Middle frontal gyrus (tissue), 1 donor: ENCODE results near the gene SIVA1.

Experiments
- DNase-seq: peaks from one replicate; pipeline ENCODE4 v3.0.0-alpha.2; 2015; ENCODE audit warnings: low spot score; ENCODE audit errors: extremely low spot score

SIVA1 gene

DNA sequence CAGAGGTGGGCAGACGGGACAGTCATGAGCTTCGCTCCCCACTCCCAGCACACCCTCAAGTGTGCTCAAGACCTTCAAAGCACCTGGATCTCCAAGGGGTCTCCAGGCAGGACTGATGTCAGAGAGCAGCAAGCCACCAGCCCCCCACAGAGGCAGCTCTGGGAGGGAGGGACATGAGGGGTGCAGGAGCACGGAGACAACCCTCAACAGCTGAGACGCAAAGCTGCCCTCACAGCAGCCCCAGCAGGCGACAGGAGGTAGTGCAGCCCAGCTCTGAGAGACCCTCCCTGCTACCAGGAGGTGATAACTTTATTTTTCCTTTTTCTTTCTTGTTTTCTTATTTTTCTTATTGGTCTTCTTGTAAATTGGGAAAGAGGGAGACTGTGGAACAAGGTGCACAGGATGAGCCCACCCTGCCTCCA lies 17.9 kb downstream of the SIVA1 start:
- DNase-seq, result no peak

DNA sequence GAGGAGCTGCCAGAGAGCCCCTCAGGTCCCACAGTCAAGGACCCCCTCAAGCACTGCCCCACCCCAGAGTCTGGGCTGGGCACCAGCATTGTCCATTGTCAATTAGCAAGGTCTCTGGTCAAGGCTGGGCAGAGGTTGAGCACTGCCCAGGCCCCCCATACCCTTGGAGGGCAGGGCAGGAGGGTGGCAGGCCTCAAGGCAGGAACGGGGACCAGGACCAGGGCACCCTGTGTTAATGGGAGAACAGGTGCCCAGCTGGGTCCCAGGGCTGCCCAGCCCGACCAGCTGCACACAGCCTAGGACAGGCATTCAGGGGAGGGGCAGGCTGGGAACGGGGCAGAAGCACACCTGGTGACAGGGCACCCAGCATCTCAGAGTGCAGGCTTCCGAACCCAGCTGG lies 18.4 kb downstream of the SIVA1 start:
- no peak for DNase-seq

DNA sequence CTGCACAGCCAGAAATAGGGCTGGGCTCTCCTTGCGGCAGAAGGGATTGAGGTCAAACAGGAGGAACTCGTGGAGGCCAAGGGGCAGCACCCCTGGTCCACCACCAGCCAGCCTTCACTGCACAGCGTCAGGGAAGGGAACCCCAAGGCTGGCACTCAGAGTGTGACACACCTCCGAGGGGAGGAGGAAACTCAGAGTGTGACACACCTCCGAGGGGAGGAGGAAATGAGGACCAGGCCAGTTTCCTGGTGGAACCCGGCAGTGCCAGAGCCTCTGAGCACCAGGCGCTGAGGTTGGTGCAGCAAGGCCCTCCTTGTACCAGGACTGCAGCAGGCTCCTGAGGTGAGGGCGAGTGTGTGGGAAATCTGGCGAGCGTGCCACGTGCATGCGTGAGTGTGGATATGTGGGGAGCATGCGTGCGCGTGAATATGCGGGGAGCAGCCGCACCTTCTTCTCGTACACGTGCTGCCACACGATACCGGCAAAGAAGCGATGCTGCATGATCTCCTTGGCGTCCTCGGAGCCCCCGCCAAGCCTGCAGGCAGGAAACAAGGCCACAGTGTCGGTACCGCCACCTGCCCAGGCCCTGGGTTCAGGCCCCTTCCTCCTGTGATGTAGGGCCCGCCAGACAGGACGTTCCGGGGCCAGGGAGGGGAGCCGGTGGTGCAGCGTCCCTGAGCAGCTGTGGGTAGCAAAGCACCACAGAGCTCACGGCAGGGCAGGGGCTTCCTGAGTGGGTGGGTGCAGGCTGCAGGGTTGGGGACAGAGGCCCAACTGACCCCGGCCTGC lies 19.2 kb downstream of the SIVA1 start:
- DNase-seq, result no peak

DNA sequence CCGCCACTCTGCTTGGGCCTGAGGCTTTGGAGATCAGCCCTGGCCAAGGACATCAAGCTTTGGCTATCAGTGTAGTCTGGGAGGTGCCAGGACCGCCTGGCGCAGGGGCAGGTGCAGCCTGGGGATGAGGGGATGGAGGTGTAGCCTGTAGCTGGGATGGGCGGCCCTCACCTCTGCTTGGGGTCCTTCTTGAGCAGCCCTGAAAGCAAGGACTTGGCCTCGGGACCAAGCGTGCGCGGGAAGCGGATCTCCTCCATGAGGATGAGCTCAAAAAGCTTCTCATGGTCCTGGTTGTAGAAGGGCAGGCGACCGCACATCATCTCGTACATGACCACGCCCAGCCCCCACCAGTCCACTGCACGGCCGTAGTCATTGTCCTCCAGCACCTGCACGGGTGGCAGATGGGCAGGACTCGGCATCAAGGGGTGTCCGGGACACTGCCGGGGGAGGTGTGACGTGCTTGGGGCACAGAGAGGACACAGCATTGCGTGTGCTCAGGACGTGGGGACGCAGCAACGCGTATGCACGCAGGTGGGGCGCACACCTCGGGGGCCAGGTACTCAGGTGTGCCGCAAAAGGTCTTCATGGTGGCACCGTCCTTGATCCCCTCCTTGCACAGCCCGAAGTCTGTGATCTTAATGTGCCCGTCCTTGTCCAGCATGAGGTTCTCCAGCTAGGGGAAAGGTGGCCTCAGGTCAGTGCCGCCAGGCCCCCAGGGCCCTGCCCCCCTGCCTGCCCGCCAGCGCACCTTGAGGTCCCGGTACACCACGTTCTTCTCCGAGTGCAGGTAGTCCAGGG lies 20.0 kb downstream of the SIVA1 start:
- no peak for DNase-seq

DNA sequence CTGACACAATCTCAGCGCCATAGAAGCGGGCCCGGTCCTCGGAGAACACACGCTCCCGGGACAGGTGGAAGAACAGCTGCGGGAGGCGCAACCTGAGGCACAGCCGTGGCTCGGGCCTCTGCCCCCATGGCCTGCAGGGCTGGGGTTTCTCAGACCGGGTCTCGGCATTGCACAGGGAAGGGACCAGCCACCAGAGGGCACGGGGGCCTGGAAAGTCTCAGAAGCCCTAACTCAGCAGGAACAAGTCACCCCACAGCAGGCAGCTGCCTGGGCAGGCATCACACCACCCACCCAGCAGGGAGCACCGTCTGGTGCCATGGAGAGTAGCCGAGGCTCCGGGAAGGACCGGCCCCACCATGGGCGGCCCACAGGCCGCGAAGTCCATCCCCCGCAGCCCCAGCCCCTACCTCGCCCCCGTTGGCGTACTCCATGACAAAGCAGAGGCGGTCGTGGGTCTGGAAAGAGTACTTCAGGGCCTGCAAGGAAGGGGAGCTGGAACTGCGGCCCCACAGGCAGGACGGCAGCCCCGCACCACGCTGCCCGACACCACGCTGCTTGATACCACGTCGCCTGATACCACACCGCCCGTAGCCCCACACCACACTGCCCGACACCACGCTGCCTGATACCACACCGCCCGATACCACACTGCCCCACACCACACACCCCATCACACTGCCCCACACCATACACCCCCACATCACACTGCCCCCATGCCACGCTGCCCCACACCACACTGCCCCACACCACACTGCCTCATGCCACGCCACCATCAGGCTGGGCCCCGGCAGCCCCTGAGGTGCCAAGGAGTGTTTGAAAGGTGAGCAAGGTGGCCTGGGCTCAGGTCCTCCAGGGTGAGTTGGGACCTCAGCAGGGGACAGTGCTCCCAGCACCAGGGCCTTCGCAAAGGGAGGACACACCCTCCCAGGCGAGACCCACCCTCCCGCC lies 20.8 kb downstream of the SIVA1 start:
- DNase-seq, result no peak

DNA sequence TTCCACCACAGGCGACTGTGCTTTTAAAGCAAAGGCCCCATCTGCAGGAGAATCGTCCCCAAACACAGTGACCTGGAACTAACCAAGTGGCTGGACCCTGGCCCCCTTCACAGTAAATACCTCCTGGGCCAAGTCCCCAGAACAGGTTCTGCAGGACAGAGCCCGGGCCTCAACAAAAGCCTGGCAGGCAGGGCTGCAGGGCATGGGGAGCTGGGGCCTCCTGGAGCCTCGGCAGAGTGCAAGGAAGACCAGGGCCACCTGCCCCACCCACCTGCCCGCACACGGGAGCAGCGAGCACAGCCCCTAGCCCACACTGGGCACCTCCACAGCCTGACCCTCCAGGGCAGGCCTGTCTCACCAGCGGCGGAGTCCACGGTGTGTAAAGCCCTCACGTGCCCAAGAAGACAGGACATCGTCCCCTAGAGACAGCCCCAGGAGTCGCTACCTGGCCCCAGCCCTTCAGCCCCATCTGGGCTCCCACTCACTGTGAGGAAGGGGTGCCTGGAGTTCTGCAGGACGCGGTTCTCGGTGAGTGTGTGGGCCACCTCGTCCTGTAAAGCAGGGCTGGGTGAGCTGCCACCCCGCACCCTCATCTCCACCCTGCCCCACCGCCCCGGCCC lies 21.6 kb downstream of the SIVA1 start:
- DNase-seq, result no peak

DNA sequence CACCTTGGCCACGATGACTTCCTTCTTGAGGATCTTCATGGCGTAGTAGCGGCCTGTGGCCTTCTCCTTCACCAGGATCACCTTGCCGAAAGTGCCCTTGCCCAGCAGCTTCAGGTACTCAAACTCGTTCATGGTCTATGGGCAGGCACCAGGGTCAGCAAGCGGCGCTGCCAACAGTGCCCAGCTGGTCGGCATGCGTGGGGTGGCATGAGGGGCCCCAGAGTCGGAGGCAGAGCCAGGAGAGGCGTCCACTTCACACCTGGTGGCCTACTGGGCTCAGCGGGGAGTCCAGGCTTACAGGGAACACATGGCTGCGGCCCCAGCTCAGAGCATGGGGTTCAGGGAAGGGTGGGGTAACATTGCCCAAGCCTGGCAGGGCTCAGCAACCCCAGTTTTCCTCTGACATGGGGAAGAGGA lies 22.1 kb downstream of the SIVA1 start:
- DNase-seq, result no peak

DNA sequence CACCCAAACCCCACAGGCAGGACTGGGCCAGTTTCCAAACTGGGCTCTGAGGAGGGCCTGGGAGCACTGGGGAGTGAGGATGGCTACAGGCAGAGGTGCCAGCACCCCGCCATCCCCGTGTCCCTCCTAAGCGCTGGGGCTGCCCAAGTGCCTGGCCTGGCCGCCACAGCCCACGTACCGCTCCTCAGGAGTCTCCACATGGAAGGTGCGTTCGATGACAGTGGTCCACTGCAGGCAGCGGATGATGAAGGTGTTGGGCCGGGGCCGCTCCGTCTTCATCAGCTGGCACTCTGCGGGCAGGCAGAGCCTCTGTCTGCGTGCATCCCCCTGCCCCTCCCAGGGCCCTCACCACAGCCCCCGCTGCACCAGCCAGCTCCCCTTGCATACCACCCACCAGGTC lies 23.5 kb downstream of the SIVA1 start:
- no peak for DNase-seq

DNA sequence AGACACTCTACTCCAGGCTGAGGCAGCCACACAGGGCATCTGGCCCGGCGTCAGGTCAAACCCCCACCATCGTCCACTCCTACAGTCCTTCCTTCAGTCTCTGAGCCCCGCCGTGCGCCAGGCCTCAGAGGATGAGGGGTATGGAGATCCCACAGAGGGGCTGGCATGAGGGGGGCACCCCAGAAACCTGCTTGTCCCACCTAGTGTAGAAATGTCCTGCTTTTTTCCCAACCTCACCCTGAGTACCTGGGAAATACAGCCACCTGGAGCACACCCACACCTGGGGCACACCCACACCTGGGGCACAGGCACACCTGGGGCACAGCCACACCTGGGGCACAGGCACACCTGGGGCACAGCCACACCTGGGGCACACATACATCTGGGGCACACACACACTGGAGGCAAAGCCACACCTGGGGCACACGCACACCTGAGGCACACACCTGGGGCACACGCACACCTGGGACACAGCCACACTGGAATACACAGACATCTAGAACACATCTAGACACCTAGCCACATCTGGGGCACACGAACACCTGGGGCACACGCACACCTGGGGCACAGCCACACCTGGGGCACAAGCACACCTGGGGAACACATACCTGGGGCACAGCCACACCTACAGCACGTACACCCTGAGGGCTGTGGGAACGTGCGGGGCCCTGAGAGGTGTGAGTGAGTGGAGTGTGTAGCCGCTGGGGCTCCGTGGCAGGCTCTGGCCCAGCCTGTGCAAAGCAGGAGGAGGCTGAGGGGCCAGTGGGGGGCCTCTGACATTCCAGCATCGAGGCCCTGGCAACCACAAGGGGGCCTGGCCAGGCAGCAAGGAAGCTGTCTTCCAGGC lies 24.2 kb downstream of the SIVA1 start:
- DNase-seq, result no peak

DNA sequence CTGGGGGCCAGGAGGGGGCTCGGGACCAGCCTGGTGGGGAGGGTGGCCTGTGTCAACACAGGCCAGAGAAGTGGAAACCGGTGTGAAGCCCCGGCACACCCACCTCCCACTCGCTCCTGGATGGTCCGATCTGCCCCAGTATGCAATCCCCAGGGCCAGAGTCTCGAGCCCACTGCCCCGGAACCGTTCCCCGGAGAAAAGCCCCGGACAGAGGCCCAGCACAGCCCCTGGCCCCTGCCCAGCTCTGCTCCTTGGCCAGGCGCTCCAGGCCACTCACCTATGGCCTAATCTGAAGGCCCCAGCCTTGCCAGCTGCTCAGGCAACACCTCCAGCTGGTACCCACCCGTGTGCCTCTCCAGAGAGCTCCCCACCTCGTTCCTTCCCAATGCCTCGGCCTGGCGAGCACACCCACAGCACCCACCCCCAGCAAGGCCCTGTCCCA lies 24.9 kb downstream of the SIVA1 start:
- no peak for DNase-seq

DNA sequence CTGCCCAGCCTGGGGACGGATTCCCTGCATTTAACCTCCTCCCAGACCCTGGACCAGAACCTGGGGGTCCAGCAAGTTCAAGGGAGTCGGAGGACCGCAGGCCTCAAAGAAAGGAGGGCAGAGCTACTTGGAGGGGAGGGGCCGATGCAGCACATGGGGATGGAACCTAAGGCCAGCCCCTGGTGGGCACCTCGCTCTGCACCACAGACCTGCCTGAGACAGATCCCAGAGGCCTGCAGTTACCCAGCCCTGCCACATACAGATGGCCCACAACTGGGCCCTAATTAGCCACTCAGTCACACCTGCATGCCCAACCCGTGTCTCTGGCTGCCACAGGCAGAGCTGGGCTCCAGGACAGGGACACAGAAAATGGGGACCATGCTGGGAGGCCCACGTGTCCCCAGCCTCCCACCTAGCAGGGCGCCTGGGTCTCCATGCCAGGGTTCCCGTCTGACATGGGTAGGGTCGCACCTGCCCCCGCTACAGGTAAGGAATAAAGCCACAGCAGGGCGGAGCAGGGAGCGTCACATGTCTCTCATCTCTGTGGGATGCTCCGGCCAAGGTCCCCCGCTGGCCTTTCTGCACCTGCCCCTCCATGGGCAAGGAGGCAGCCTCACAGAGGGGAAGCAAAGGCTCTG lies 25.9 kb downstream of the SIVA1 start:
- no peak for DNase-seq

DNA sequence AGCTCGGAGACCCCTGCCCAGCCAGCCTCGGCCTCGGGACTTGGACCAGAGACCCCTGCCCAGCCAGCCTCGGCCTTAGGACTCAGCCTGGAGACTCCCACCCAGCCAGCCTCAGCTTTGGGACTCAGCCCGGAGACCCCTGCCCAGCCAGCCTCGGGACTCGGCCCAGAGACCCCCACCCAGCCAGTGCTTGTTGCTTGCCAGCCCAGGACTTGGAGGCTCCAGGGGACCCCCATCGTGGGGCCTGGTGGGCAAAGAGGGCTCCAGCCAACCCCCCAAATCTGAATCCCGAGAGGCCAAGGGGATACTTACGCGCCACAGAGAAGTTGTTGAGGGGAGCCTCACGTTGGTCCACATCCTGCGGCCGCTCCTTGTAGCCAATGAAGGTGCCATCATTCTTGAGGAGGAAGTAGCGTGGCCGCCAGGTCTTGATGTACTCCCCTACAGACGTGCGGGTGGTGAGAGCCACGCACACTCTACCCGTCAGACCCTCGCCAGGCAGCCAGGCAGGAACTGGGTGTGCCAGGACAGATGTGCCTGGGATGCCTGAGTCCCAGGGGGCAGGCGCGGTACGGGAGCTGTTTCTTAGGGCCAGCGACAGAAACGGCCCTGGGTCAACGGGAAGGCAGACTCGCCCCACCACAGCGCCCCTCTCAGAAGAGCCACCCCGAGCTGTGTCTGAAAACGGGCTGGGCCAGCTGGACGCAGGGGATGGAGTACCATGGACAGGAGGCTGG lies 27.0 kb downstream of the SIVA1 start:
- DNase-seq, result no peak

DNA sequence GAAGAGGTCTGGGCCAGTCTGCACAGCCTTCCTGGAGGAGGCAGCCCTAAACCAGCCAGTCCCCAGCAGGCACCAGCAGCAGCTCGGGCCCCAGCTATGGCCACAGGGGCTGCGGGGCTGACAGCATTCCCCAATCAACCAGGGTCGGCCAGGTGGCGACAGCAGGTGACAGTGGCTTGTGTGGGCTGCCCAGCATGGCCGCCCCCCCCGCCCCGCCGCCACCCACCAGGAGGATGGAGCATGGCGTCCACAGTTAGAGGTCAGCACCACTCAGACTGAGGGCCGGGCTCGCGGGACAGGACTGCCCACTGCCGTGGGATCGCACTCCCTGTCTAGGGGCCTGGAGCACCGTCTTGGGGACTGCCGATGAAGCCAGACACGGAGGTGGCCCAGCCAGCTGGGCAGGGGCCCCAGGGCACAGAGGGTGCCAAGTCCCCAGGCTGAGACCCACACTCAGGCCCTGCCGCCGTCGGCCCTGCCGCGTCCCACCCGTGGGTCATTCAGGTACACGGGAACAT lies 27.6 kb downstream of the SIVA1 start:
- no peak for DNase-seq

DNA sequence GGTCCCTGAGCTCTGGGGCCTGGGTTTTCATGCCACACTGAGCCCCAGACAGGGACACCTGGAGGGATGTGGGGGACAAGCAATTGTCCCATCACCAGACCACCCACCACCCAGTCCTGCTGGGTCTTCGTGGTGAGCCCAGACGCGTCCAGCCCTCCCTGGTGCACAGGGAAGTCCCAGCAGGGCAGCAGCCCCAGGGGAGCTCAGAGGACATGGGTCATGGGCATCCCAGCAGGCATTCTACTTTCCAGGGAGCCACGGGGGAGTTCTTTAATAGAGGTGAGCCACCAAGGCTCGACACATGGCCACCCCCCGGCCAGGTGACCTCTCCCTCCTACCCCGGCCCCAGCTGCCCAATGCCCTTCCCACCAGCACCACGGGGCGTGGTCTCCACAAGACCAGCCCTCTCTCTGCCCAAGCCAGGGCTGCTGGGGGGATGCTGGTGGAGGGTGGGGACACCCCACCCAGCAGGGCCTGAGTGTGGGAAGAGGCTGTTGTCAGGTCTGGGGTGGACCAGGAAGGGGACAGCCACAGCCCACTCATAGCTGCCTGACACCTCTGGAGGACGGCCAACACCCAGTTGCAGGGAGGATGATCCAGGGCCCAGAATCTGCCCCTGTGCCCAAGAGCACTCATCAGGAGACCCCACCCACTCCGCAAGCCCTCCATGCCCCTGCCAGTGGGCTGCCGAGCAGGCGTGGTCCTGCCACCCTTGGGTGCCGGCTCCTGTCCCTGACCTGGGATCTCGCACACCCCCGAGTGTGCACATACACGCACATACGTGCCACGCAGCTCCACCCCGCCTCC lies 28.5 kb downstream of the SIVA1 start:
- no peak for DNase-seq

DNA sequence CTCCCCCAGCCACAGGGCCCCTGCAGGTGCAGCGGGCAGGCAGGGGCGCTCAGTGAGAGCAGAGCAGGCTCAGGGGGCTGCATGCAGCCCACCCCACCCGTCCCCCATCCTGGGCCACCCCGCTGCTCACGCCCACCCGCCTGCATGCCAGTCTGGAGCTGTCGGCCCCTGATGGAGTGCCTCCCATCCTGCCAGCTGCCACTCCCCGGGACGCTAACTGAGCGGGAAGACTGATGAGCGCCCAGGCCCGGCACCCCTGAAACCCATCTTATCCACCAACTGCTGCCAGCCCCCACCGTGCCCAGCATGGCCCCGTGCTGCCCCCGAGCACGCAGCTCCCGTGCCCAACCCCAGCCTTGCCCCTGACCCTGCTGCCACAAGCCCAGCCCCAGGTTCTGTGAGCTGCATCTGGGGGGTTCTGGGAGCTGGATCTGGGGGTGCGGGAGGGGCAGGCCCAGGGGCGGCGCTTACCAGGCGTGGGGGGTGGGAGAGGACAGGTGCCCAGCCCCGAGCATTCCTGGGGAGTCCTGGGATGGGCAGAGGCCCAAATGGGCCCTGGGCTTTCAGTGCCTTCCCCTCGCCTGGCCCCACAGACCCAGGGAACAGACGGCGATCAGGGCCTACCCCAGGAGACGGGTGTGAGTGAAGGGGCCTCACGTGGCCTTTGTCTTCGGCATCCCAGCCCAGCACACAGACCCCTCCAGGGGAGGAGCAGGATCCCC lies 29.3 kb downstream of the SIVA1 start:
- DNase-seq, result no peak

DNA sequence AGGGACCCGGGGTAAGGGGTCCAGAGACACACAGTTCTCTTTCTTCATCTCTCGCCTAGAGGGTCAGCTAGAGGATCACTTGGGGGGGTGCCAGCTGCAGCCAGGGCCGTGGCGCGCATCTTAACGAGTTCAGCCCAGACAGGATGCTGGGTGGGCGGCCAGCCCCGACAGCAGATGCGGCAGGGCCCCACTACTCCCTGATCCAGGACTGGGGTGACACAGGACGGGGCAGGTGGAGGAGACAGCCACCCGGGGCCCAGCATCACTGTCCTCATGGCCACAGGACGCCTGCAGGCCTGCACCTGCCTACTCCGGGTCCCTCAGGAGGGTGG lies 29.8 kb downstream of the SIVA1 start:
- DNase-seq, result no peak

DNA sequence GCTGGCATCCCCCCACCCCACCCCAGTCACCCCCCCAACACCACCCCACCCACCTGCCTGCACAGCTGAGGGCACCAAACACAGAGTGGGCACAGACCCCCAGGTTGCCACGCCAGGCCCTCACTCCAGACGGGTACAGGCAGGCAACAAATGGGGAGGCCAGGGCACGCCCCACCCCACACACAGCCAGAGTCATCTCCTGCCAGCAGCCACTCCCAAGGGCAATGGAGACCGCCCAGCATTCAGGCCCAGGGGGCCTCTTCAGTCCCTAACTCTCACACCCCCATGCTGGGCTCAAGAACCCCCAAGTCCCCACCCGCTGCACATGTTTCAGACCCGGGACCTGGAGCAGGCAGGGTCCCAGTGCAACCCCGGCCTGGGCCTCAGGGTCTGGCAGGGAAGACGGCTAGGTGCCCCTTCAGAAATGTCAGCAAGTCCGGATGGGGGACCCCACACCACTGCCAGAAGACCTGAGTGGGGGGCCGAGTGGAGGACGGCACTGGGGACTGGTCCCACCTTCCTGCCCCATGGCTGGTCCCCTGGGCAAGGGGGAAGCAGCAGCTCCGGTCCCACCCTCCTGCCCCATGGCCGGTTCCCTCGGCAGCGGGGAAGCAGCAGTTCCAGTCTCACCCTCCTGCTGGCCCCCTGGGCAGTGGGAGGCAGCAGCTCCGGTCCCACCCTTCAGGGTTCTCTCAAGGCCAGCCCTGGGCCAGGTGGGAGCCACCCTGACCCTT lies 30.7 kb downstream of the SIVA1 start:
- DNase-seq, result no peak
